ENCODE data around the gene WDR33. TPM values are rescaled to one million over a fixed set of nuclear protein-coding genes. Genes with fewer than 3 reads are reported as not detected.

WDR33 gene
- total RNA-seq: 25.1 and 35.4 TPM in 2 replicates

GRCh38 chr2:127810619-127811396, at the start of gene WDR33:
TSS of gene WDR33 (minus strand) at chr2:127811171. CDS start at chr2:127770981, 40,190 bp downstream.
- H3K4me3 ChIP-seq (ENCODE audit: low read depth, low read length): peak within 1 kb of the TSS; percentile 97
- peak; percentile 7 for TF ChIP-seq CTCF (IDR thresholded peaks at IDR 0.05; ENCODE audit: insufficient read depth, low read depth, low read length)
- DNase-seq (ENCODE audit: low read depth): peak; percentile 84

GRCh38 chr2:127860130-127860529, 49.2 kb upstream of the WDR33 start:
- no peak overlapping the region for H3K4me3 ChIP-seq (ENCODE audit: low read depth, low read length)
- DNase-seq (ENCODE audit: low read depth): no peak

GRCh38 chr2:127859712-127860085, 48.7 kb upstream of the WDR33 start:
- H3K4me3 ChIP-seq (ENCODE audit: low read depth, low read length): no peak overlapping the region
- no peak for TF ChIP-seq CTCF (IDR thresholded peaks at IDR 0.05; ENCODE audit: insufficient read depth, low read depth, low read length)
- DNase-seq (ENCODE audit: low read depth): no peak

More at GRCh38 chr2:127860130-127860529, 49.2 kb upstream of the WDR33 start:
- TF ChIP-seq CTCF (IDR thresholded peaks at IDR 0.05; ENCODE audit: insufficient read depth, low read depth, low read length): no peak

- DNase-seq (ENCODE audit: low read depth): no peak
- no peak for TF ChIP-seq CTCF (IDR thresholded peaks at IDR 0.05; ENCODE audit: insufficient read depth, low read depth, low read length)
- H3K4me3 ChIP-seq (ENCODE audit: low read depth, low read length): peak overlapping the region; percentile 85
Observed at GRCh38 chr2:127857265-127857808, 46.4 kb upstream of the WDR33 start.

GRCh38 chr2:127853671-127854070, 42.7 kb upstream of the WDR33 start:
- no peak for DNase-seq (ENCODE audit: low read depth)
- no peak overlapping the region for H3K4me3 ChIP-seq (ENCODE audit: low read depth, low read length)
- no peak for TF ChIP-seq CTCF (IDR thresholded peaks at IDR 0.05; ENCODE audit: insufficient read depth, low read depth, low read length)

GRCh38 chr2:127852388-127852787, 41.4 kb upstream of the WDR33 start:
- TF ChIP-seq CTCF (IDR thresholded peaks at IDR 0.05; ENCODE audit: insufficient read depth, low read depth, low read length): no peak
- DNase-seq (ENCODE audit: low read depth): no peak
- no peak overlapping the region for H3K4me3 ChIP-seq (ENCODE audit: low read depth, low read length)

Data from fibroblast of villous mesenchyme (primary cell).